HG03378 (cell line): Measurements from ENCODE around the gene EN2.

Source experiments
- ATAC-seq: cut with Tn5 transposase; IDR thresholded peaks from one replicate; pipeline ENCODE4 v1.9.1; 2021; ENCODE audit warnings: mild to moderate bottlenecking, moderate library complexity; ENCODE audit not compliant: unreplicated experiment

EN2 gene

GRCh38 chr7:155507576-155507975 is 49.6 kb downstream of the EN2 start:
- no peak for ATAC-seq

DNA sequence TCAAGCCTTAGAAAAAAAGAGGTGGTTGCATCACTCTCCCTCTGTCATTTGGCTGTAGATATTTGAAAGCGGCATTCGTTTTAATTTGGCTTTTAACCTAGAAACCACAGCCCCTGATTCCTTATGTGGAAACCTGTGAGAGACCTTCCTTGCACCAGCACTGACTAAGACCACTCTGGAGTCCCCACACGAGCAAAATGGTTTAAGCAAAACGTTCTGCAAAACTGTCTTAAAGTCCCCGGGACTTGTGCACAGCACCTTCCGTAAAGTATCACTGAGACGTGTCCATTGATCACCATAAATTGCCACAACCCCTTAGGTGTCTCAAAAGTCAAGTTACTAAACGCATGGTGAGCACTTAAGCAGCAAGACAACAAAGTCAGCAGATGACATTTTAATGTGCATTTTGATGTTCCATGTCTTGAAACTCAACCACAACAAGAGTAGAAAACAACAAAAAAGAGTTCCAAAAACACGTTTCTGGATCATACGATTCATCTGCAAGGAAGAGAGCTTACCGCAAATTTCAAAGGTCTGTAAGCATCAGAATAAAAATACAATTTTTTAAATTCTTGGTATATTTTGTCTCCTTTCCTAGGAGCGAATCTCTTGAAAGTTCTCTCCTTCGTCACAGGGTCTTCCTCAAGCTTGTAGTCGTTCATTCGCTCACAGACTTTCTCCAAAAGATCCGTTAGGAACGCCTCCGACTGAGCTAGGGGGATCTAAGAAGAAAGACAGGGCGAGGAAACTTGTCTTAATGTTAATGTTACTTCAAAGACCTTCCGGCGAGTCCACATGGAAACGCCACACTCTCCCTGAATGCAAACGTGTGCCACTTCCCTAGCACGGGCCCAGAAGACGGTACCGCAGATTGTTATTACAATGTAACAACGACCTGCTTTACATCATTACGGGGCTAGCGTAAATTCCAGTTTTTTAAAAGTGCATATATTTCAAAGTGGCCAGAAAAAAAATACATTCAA is 50.7 kb downstream of the EN2 start:
- ATAC-seq: no peak

GRCh38 chr7:155509359-155509724 is 51.4 kb downstream of the EN2 start:
- ATAC-seq: no peak

DNA sequence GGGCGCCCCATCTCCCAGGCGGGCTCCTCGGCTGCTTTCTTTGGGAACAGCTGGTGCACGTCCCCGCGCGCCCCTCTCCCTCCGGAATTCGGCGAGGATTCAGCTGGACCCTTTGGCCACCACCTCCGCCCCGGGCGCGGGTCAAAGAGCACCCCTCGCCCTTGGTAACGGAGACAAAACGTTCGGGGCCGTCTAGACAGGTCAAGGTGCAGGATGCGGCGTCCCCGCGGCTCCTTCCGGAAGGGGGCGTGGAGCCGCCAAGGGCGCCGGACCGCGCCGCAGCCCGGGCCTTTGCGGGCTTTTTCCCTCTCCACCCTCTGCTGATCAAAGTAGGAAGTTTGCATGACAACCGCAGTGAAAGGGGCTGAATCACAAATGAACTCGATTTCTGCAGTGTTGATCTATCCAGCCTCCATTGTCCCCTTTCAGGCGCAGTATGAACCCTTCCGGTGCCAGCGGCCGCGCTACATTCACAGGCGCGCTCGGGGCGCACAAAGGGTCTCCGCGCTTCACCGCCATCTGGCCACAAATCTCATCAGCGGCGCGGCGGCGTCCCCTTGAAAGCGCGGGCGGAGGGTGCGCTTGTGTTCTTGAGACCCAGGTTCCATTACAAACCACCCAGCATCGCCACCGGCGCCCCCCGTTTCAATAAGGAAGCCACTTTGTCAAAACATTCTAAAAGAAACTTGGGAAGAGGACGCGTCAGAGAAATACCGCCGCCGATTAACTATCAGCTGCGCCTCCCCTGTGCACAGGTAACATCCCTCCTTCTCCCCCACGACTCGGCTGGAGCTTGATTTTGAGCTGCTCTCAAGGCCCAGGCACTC is 52.0 kb downstream of the EN2 start:
- no peak for ATAC-seq

DNA sequence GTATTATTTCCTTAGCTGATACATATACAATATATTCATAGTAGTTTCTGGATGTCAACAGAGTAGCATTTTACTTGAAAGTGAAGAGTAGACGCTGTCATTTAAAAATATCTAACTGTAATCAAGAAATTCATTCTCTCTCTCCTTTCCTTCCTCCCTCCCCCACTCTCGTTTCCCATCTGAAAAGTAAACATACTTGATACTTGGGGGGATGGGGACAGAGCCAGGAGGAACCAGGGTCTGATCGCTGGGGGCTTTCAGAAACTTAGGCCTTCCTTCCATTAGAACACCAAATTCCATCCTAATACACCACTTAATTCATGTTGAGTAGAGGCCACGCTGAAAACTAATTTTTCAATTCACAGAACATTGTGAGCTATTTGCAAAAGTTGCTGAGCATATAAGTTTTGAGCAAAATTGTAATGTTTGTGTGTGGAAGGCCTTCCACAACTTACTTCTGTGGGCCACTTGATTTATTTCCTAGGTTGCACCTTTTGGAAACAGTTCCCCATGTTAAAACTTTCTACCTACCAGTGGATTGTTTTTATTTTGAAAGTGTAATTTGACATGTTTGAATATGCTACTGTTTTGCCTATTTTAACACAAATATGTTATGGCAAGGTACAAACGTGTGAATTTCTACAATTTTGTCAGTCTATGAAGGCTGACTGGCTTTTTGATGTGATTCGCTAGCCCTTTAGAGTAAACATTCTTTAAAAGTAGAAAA is 53.2 kb downstream of the EN2 start:
- ATAC-seq: no peak

- ATAC-seq: no peak
These were observed 53.7 kb downstream of the EN2 start for GRCh38 chr7:155511702-155511996.

DNA sequence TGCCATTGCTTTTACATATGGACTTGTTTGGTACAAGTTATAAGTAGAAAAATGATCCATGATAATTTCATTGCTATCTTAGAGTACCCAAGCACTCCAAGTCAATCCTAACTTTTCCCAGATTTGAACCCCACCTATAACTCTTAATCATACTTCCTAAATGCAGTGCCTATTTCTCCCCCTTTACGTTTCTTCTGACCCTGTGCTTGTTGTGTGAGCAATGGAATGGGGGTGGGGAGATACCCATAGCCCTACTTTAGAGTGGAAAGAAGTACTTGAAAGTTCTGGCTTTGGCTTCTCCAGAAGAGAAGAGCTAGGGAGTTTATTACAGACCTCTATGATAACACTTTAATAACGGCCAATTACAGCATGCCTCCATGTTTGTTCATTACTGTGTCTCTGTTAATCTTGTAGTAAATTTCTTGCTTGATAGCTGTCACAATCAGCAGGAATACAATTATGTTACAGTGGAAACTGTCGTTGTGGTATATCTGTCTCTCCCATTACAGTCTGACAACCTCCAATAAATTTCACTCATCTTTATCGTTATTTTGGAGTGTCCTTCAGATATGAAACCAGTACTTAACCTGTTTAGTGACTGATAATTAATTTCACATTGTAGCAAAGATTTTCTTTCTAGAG is 54.4 kb downstream of the EN2 start:
- ATAC-seq: no peak

- no peak for ATAC-seq
These were observed 55.8 kb downstream of the EN2 start for GRCh38 chr7:155513543-155514285.

DNA sequence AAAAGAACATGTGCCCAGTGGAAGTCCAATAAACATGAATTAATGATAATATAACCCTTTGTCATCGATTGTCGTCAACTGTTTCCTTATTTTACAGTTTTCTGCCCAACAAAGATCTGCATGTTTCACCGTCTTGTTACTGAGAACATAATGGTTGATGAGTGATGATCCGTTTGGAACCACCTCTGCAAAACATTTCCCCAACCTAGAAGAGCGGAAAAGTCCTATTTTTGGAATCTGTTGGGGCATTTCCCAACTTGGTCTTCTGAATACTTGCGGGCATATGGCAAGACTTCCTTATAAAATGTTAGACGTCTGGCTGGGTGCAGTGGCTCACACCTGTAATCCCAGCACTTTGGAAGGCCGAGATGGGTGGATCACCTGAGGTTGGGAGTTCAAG is 56.4 kb downstream of the EN2 start:
- no peak for ATAC-seq
